ENCODE measurements around the gene KLHL29.

KLHL29 gene

DNA sequence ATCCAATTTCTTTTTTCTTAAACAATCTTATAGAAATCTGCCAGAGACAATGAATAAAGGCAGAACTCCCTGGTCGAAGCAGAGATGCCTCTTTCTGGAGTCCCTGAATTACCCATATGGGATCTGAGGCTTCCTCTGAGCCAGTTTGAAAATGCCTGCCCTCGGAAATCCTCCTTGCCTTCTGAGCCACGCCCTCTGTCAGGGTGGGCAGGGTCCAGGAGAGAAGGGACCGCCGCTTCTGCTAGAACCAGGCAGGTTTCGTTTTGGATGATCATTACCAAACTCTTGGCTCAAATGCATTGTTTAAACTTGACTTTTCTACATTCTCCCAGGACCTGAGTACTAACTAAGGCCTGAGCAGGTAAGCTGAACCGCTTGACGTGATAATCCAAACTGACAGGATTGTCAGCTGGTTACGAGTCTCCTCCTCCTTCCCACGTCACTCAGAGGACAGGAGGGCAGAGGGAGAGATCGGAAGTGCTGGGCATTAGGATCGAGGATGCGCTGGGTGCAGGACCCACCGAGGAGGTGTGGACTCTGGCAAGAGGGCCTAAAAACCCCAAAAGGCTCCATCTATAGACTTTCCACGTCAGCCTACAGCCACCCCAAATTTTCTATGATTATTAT lies 128.4 kb downstream of the KLHL29 start:
- TF ChIP-seq TEAD4 (IDR thresholded peaks at IDR 0.05) = no peak

- TF ChIP-seq ZBTB7A (IDR thresholded peaks at IDR 0.05; ENCODE audit: low read depth) (no peak), FOXM1 (IDR thresholded peaks at IDR 0.05; ENCODE audit: borderline replicate concordance, low read depth) (no peak), REST (IDR thresholded peaks at IDR 0.05; ENCODE audit: low read depth) (no peak), TCF12 (IDR thresholded peaks at IDR 0.05; ENCODE audit: low read depth) (no peak), TAF1 (IDR thresholded peaks at IDR 0.05; ENCODE audit: low read depth) (no peak), CREB1 (IDR thresholded peaks at IDR 0.05; ENCODE audit: low read depth) (no peak), RAD21 (IDR thresholded peaks at IDR 0.05; ENCODE audit: low read depth) (no peak), TEAD4 (IDR thresholded peaks at IDR 0.05) (no peak), EP300 (IDR thresholded peaks at IDR 0.05; ENCODE audit: borderline replicate concordance) (no peak), EGR1 (IDR thresholded peaks at IDR 0.05) (no peak), NFIC (IDR thresholded peaks at IDR 0.05) (no peak), CEBPB (IDR thresholded peaks at IDR 0.05) (no peak)
- TF ChIP-seq, protein P1, sequence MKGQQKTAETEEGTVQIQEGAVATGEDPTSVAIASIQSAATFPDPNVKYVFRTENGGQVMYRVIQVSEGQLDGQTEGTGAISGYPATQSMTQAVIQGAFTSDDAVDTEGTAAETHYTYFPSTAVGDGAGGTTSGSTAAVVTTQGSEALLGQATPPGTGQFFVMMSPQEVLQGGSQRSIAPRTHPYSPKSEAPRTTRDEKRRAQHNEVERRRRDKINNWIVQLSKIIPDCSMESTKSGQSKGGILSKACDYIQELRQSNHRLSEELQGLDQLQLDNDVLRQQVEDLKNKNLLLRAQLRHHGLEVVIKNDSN (IDR thresholded peaks at IDR 0.05) = no peak
- TF ChIP-seq, protein P2, sequence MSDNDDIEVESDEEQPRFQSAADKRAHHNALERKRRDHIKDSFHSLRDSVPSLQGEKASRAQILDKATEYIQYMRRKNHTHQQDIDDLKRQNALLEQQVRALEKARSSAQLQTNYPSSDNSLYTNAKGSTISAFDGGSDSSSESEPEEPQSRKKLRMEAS (IDR thresholded peaks at IDR 0.05) = no peak
Observed at GRCh38 chr2:23513872-23514793, 129.2 kb downstream of the KLHL29 start.

GRCh38 chr2:23516520-23517256 lies 131.7 kb downstream of the KLHL29 start:
- TF ChIP-seq TAF1 (IDR thresholded peaks at IDR 0.05; ENCODE audit: low read depth) (no peak), EP300 (IDR thresholded peaks at IDR 0.05; ENCODE audit: borderline replicate concordance) (no peak)

DNA sequence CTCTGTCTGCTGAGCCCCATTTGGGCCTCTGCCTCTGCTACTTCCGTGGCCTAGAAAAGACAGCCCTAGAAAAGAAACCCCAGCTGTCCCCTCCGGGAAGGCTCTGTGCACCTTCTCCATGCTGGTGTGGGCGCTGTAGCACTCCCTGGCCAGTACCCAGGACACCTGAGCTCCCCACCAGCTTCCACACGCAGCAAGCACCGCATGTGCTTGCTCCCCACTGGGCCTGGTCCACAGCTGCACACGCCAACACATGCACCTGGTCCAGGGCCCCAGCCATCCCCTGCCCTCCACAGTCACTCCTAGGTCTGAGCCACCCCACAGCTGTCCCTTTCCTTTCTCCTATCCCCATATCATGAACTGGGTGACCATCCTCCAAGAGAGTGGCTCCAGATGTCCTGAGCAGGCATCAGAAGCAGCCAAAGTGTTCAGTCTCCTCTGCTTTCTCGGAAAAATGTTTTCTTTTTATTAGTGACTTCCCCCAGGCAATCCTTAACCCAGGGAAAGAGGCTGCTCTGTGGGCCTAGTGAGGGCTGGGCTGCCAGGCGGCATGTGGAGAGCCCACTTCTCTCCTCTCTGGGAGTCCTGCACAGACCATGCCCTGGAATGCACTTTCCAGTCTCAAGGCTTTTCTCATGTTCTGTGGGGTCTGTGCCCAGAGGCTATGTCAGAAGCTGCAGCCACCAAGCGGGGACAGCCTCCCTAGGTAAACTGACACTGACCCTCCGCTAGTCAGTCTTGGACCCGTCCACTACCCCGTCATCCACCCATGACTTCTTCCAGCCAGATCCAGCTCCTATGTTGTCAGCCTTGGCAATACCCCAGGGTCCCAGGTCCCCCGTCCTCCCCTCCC lies 133.7 kb downstream of the KLHL29 start:
- TF ChIP-seq NFIC (IDR thresholded peaks at IDR 0.05) (no peak), TEAD4 (IDR thresholded peaks at IDR 0.05) (no peak), RAD21 (IDR thresholded peaks at IDR 0.05; ENCODE audit: low read depth) (no peak)

DNA sequence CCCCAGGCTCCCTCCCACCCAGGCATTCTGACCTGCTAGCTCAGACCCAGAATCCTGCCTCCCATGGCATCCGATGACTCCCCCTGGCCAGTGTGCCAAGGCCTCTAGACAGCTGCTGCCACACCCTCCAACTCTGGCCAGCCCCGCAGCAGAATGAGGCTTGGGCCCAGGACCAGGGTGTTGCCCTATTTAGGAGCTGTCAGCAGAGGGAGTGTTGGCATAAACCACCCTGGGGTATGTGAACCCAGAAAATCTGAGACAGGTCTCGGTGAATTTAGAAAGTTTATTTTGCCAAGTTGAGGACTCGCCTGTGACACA lies 134.3 kb downstream of the KLHL29 start:
- TF ChIP-seq EP300 (IDR thresholded peaks at IDR 0.05; ENCODE audit: borderline replicate concordance) (no peak), EGR1 (IDR thresholded peaks at IDR 0.05) (no peak), REST (IDR thresholded peaks at IDR 0.05; ENCODE audit: low read depth) (no peak), TEAD4 (IDR thresholded peaks at IDR 0.05) (no peak), YY1 (IDR thresholded peaks at IDR 0.05; ENCODE audit: low read depth) (no peak), ZBTB7A (IDR thresholded peaks at IDR 0.05; ENCODE audit: low read depth) (no peak), TAF1 (IDR thresholded peaks at IDR 0.05; ENCODE audit: low read depth) (no peak), CEBPB (IDR thresholded peaks at IDR 0.05) (no peak), CREB1 (IDR thresholded peaks at IDR 0.05; ENCODE audit: low read depth) (no peak), NFIC (IDR thresholded peaks at IDR 0.05) (no peak), FOXM1 (IDR thresholded peaks at IDR 0.05; ENCODE audit: borderline replicate concordance, low read depth) (no peak), TCF12 (IDR thresholded peaks at IDR 0.05; ENCODE audit: low read depth) (no peak)
- TF ChIP-seq, protein P2 (IDR thresholded peaks at IDR 0.05) = no peak
- TF ChIP-seq, protein P1 (IDR thresholded peaks at IDR 0.05) = no peak

Measured in Ishikawa (cell line).